HCT116 (cell line): ENCODE results near the gene GRIK1. TPM values are rescaled to one million over a fixed set of nuclear protein-coding genes. Genes with fewer than 3 reads are reported as not detected.

Experiments
- ATAC-seq: fragments of 200-7000 bp; cut with Tn5 transposase; 2 replicates; pipeline ENCODE4 v1.9.1; 2020; ENCODE audit warnings: mild to moderate bottlenecking, moderate library complexity
- BruUV-seq: library from RNA; stranded (reverse); fragments of 400-500 nt; replicated peaks from 2 replicates; lab custom pipeline; 2021; lab: Mats Ljungman, UMichigan
- CTCF ChIA-PET: fragments of 300-600 bp; sonication (Branson Sonifier 250); formaldehyde crosslinking; loops from one replicate; lab custom pipeline; 2021; ENCODE audit warnings: antibody characterized with exemption; lab: Charles Lee
- POLR2A ChIA-PET: fragments of 300-600, 350-600 bp; sonication (Branson Sonifier 250); formaldehyde crosslinking; loops from one replicate; lab custom pipeline; 2021; ENCODE audit warnings: antibody characterized with exemption; lab: Charles Lee
- RAD21 ChIA-PET, 2 experiments: fragments of 300-600 bp; sonication (Branson Sonifier 250); formaldehyde crosslinking; loops; one replicate each; lab custom pipeline; 2023; ENCODE audit warnings: low total read pairs in 2 of 2; ENCODE audit not compliant: uncharacterized antibody in 2 of 2, unreplicated experiment in 2 of 2, low non-redundant PET in 1 of 2; lab: Charles Lee
- DNase-seq: peaks from one replicate; pipeline ENCODE4 v3.0.0-alpha.2; 2010; ENCODE audit warnings: low read depth, low spot score
- H2AFZ ChIP-seq: fragments of 200-600 bp; shearing (Covaris generic), sonication (generic); 2 replicates; pipeline ENCODE4 v1.6.1; 2017; ENCODE audit warnings: low read depth, mixed run types, mixed read lengths, antibody characterized with exemption, low read length; ENCODE audit not compliant: poor library complexity, severe bottlenecking
- H3K27ac ChIP-seq: 2 replicates; pipeline ENCODE4 v1.5.1; 2012; ENCODE audit warnings: low read depth, low read length
- H3K27me3 ChIP-seq: fragments of 200-600 bp; sonication (generic); 2 replicates; pipeline ENCODE4 v1.6.1; 2016; ENCODE audit warnings: mixed run types, low read length, mixed read lengths; ENCODE audit not compliant: insufficient read depth
- H3K36me3 ChIP-seq, 2 experiments: fragments of 200-500 bp in 1 of 2; fragments of 200-600 bp in 1 of 2; sonication (Bioruptor generic) in 1 of 2; sonication (generic) in 1 of 2; 2 replicates each; pipeline versions ENCODE4 v1.5.1 to v1.6.1; 2014 to 2016; ENCODE audit warnings: low read length in 2 of 2, inconsistent platforms in 1 of 2, mixed read lengths in 1 of 2, mixed run types in 1 of 2; ENCODE audit not compliant: insufficient read depth in 2 of 2, control insufficient read depth in 1 of 2
- H3K4me1 ChIP-seq, 2 experiments: fragments of 200-600 bp in 1 of 2; sonication (generic) in 1 of 2; 2 replicates each; pipeline versions ENCODE4 v1.5.1 to v1.6.1; 2012 to 2017; ENCODE audit warnings: low read length in 2 of 2, inconsistent platforms in 1 of 2, mild to moderate bottlenecking in 1 of 2, mixed read lengths in 1 of 2, mixed run types in 1 of 2, moderate library complexity in 1 of 2; ENCODE audit not compliant: insufficient read depth in 2 of 2, control insufficient read depth in 1 of 2
- H3K4me2 ChIP-seq: fragments of 200-600 bp; sonication (generic); 2 replicates; pipeline ENCODE4 v1.6.1; 2017; ENCODE audit warnings: mixed run types, low read length, mixed read lengths
- H3K4me3 ChIP-seq, 2 experiments: fragments of 200-600 bp in 1 of 2; sonication (generic) in 1 of 2; replicated peaks in 1 of 2; 2 replicates each; pipeline ENCODE4 v1.5.1; 2011 to 2016; ENCODE audit warnings: low read length in 2 of 2, control low read depth in 1 of 2, low read depth in 1 of 2, mild to moderate bottlenecking in 1 of 2, mixed read lengths in 1 of 2, mixed run types in 1 of 2
- H3K79me2 ChIP-seq: fragments of 200-600 bp; sonication (generic); 2 replicates; pipeline ENCODE4 v1.6.1; 2017; ENCODE audit warnings: mild to moderate bottlenecking, mixed run types, low read length, moderate library complexity, mixed read lengths; ENCODE audit not compliant: insufficient read depth
- H3K9ac ChIP-seq: fragments of 200-600 bp; sonication (generic); 2 replicates; pipeline ENCODE4 v1.6.1; 2016; ENCODE audit warnings: low read length, mixed read lengths
- H3K9me2 ChIP-seq: fragments of 200-600 bp; sonication (generic), shearing (Covaris generic); 2 replicates; pipeline ENCODE4 v1.6.1; 2017; ENCODE audit warnings: mixed run types, mild to moderate bottlenecking, moderate library complexity; ENCODE audit not compliant: insufficient read depth
- H3K9me3 ChIP-seq, 2 experiments: fragments of 200-500 bp in 1 of 2; fragments of 200-600 bp in 1 of 2; sonication (Bioruptor generic) in 1 of 2; sonication (generic) in 1 of 2; 2 replicates each; pipeline ENCODE4 v1.6.1; 2014 to 2017; ENCODE audit warnings: low read length in 2 of 2, mixed read lengths in 2 of 2, inconsistent platforms in 1 of 2, low read depth in 1 of 2, mild to moderate bottlenecking in 1 of 2, mixed run types in 1 of 2, moderate library complexity in 1 of 2; ENCODE audit not compliant: control insufficient read depth in 1 of 2, insufficient read depth in 1 of 2
- H4K20me1 ChIP-seq: fragments of 200-600 bp; sonication (generic), shearing (Covaris generic); 2 replicates; pipeline ENCODE4 v1.6.1; 2017; ENCODE audit warnings: mixed run types, mild to moderate bottlenecking, moderate library complexity; ENCODE audit not compliant: insufficient read depth
- CEBPB ChIP-seq: IDR thresholded peaks from 2 replicates; pipeline ENCODE4 v1.6.1; 2012; ENCODE audit warnings: low read depth
- JUND ChIP-seq: IDR thresholded peaks from 2 replicates; pipeline ENCODE4 v1.6.1; 2012
- REST ChIP-seq: IDR thresholded peaks from 2 replicates; pipeline ENCODE4 v1.6.1; 2012; ENCODE audit warnings: low read depth
- SIN3A ChIP-seq: IDR thresholded peaks from 2 replicates; pipeline ENCODE4 v1.6.1; 2012; ENCODE audit warnings: low read depth
- intact Hi-C: fragments of 100-400 bp; cut with micrococcal nuclease; formaldehyde crosslinking; loops from 2 replicates; pipeline ENCODE4 v1.10.0; 2022
- total RNA-seq: library from RNA; stranded (reverse); gene quantifications from one replicate; pipeline ENCODE4 v1.2.1, GENCODE V29; 2021; ENCODE audit not compliant: unreplicated experiment

The GRIK1 gene
- total RNA-seq, 1 experiment from 2014 or later = not detected

- RAD21 ChIA-PET = no interaction called here
- Histone ChIP-seq H3K79me2 (no peaks in the 10 kb centered on the region), H3K4me2 (no peak overlapping the region), H3K27ac (no peak overlapping the region), H3K9me3 (peaks cover 0 to 6% of the 10 kb centered on the region in 2 experiments; a peak in 1 of 4 replicates), H3K4me1 (no peaks in the 10 kb centered on the region), H3K9me2 (no peaks in the 10 kb centered on the region), H3K9ac (no peak overlapping the region), H3K4me3 (no peak overlapping the region), H3K36me3 (no peaks in the 10 kb centered on the region), H3K27me3 (no peaks in the 10 kb centered on the region), H2AFZ (no peak overlapping the region), H4K20me1 (no peaks in the 10 kb centered on the region)
- POLR2A ChIA-PET = no interaction called here
- TF ChIP-seq REST (no peak), JUND (no peak)
- intact Hi-C loops = no loop called here
- DNase-seq (no peak), ATAC-seq (no peak)
- CTCF ChIA-PET = no interaction called here
- no TSS peak for BruUV-seq
Observed at GRCh38 chr21:29638138-29638537, 301.7 kb downstream of the GRIK1 start.

GRCh38 chr21:29637553-29637952 is 302.2 kb downstream of the GRIK1 start:
- H2AFZ ChIP-seq = no peak overlapping the region
- no peaks in the 10 kb centered on the region for H3K27me3 ChIP-seq
- no peak overlapping the region for H3K27ac ChIP-seq
- H3K79me2 ChIP-seq = no peaks in the 10 kb centered on the region
- H3K4me1 ChIP-seq = no peaks in the 10 kb centered on the region
- no peaks in the 10 kb centered on the region for H3K36me3 ChIP-seq
- no peak overlapping the region for H3K4me2 ChIP-seq
- ChIA-PET RAD21 (no interaction called here), POLR2A (no interaction called here), CTCF (no interaction called here)
- H3K4me3 ChIP-seq = no peak overlapping the region
- H3K9me3 ChIP-seq = peaks cover 0 to 6% of the 10 kb centered on the region in 2 experiments; a peak in 1 of 4 replicates
- no peak for ATAC-seq
- intact Hi-C loops = no loop called here
- BruUV-seq = no TSS peak
- DNase-seq = no peak
- no peaks in the 10 kb centered on the region for H3K9me2 ChIP-seq
- no peak overlapping the region for H3K9ac ChIP-seq
- no peaks in the 10 kb centered on the region for H4K20me1 ChIP-seq
- TF ChIP-seq SIN3A = no peak
- no peak for TF ChIP-seq CEBPB
